ENCODE measurements around the gene PPT2.

DNA sequence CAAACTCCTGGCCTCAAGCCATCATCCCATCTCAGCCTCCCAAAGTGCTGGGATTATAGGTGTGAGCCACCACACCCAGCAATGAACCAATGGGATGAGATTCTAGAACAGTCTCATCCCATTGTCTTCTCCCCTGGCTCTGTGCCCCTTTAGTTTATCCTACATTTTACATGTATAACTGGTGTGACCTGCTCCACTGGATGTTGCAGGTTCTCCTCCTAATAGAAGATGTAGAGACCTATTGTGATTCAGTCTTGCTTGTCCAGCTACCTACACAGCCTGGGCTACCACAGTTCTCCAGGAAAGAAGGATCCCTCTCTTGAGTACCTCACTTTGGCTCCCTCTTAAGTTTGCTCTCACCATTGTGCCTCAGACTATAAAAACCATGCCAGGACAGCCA is 21.8 kb upstream of the PPT2 start:
- TF ChIP-seq, protein P1, sequence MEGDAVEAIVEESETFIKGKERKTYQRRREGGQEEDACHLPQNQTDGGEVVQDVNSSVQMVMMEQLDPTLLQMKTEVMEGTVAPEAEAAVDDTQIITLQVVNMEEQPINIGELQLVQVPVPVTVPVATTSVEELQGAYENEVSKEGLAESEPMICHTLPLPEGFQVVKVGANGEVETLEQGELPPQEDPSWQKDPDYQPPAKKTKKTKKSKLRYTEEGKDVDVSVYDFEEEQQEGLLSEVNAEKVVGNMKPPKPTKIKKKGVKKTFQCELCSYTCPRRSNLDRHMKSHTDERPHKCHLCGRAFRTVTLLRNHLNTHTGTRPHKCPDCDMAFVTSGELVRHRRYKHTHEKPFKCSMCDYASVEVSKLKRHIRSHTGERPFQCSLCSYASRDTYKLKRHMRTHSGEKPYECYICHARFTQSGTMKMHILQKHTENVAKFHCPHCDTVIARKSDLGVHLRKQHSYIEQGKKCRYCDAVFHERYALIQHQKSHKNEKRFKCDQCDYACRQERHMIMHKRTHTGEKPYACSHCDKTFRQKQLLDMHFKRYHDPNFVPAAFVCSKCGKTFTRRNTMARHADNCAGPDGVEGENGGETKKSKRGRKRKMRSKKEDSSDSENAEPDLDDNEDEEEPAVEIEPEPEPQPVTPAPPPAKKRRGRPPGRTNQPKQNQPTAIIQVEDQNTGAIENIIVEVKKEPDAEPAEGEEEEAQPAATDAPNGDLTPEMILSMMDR (IDR thresholded peaks at IDR 0.05): no peak
- no peak for TF ChIP-seq POLR2A (IDR thresholded peaks at IDR 0.05)
